Mesendoderm (in vitro differentiated cells): ENCODE results near the gene SCLY.

Experiments used
- DNase-seq: peaks from one replicate; pipeline ENCODE4 v3.0.0; 2013
- H2AK5ac ChIP-seq: 2 replicates; pipeline ENCODE4 v1.6.1; 2013; ENCODE audit warnings: low read length, inconsistent platforms
- H2BK120ac ChIP-seq: 2 replicates; pipeline ENCODE4 v1.6.1; 2013; ENCODE audit warnings: low read depth, mild to moderate bottlenecking, low read length, moderate library complexity, mixed read lengths
- H2BK15ac ChIP-seq: replicated peaks from 2 replicates; pipeline ENCODE4 v1.6.1; 2013; ENCODE audit warnings: low read depth, mild to moderate bottlenecking, moderate library complexity
- H2BK5ac ChIP-seq: 2 replicates; pipeline ENCODE4 v1.6.1; 2013; ENCODE audit warnings: low read length, inconsistent platforms
- H3K18ac ChIP-seq: 2 replicates; pipeline ENCODE4 v1.6.1; 2013; ENCODE audit warnings: mild to moderate bottlenecking, low read length, mixed read lengths
- H3K23ac ChIP-seq: one replicate; pipeline ENCODE4 v1.6.1; 2013; ENCODE audit warnings: low read length
- H3K27ac ChIP-seq: 2 replicates; pipeline ENCODE4 v1.5.1; 2013; ENCODE audit warnings: low read depth, mild to moderate bottlenecking, inconsistent platforms, low read length, moderate library complexity
- H3K27me3 ChIP-seq: 2 replicates; pipeline ENCODE4 v1.6.1; 2013; ENCODE audit warnings: low read length, control low read depth, mild to moderate bottlenecking, inconsistent platforms; ENCODE audit not compliant: insufficient read depth, poor library complexity
- H3K36me3 ChIP-seq: 2 replicates; pipeline ENCODE4 v1.6.1; 2013; ENCODE audit warnings: low read length, inconsistent platforms; ENCODE audit not compliant: control insufficient read depth, insufficient read depth
- H3K4ac ChIP-seq: one replicate; pipeline ENCODE4 v1.6.1; 2013; ENCODE audit warnings: low read depth, mild to moderate bottlenecking, low read length, moderate library complexity
- H3K4me1 ChIP-seq: 2 replicates; pipeline ENCODE4 v1.6.1; 2013; ENCODE audit warnings: low read depth, low read length, inconsistent platforms; ENCODE audit not compliant: control insufficient read depth
- H3K4me2 ChIP-seq: 2 replicates; pipeline ENCODE4 v1.6.1; 2013; ENCODE audit warnings: low read length
- H3K4me3 ChIP-seq: 2 replicates; pipeline ENCODE4 v1.5.1; 2013; ENCODE audit warnings: mild to moderate bottlenecking, low read length
- H3K56ac ChIP-seq: one replicate; pipeline ENCODE4 v1.6.1; 2013; ENCODE audit warnings: low read length
- H3K79me1 ChIP-seq: 2 replicates; pipeline ENCODE4 v1.6.1; 2013; ENCODE audit warnings: low read length, inconsistent platforms
- H3K79me2 ChIP-seq: 2 replicates; pipeline ENCODE4 v1.6.1; 2013; ENCODE audit warnings: mild to moderate bottlenecking, low read length; ENCODE audit not compliant: control insufficient read depth, insufficient read depth
- H3K9ac ChIP-seq: 2 replicates; pipeline ENCODE4 v1.6.1; 2013; ENCODE audit warnings: low read length, inconsistent platforms
- H4K5ac ChIP-seq: one replicate; pipeline ENCODE4 v1.6.1; 2013; ENCODE audit warnings: low read length
- H4K8ac ChIP-seq: one replicate; pipeline ENCODE4 v1.6.1; 2013; ENCODE audit warnings: low read depth, mild to moderate bottlenecking, control low read depth, low read length, moderate library complexity
- whole genome bisulfite sequencing: extraction: QIAGEN DNeasy Blood & Tissue Kit; methylation state at CpG from one replicate; pipeline ENCODE4 v1.1.7; 2013; ENCODE audit warnings: low lambda C conversion rate, missing lambda C conversion rate; ENCODE audit not compliant: insufficient coverage; ENCODE audit errors: extremely low coverage; 5-methylcytosine and 5-hydroxymethylcytosine counted together

The SCLY gene

GRCh38 chr2:238097201-238097987, 36.6 kb downstream of the SCLY start:
- Histone ChIP-seq H3K23ac (no peak overlapping the region), H3K79me1 (no peaks in the 10 kb centered on the region), H2BK15ac (no peak overlapping the region), H3K27ac (no peak overlapping the region), H3K4me3 (no peak overlapping the region), H3K36me3 (no peaks in the 10 kb centered on the region), H2AK5ac (no peak overlapping the region), H3K27me3 (no peaks in the 10 kb centered on the region), H3K79me2 (no peaks in the 10 kb centered on the region), H3K4me2 (no peak overlapping the region), H3K18ac (no peak overlapping the region), H2BK5ac (no peak overlapping the region), H3K4me1 (no peaks in the 10 kb centered on the region), H2BK120ac (no peak overlapping the region), H3K9ac (no peak overlapping the region), H3K4ac (no peak overlapping the region), H4K5ac (no peak overlapping the region), H4K8ac (no peak overlapping the region), H3K56ac (no peak overlapping the region)
- no CpG with 5 or more reads among the region's 19 CpGs for WGBS
- DNase-seq: no peak

- Histone ChIP-seq H3K9ac (no peak overlapping the region), H2BK120ac (no peak overlapping the region), H3K27ac (no peak overlapping the region), H3K79me2 (no peaks in the 10 kb centered on the region), H3K4me2 (no peak overlapping the region), H3K36me3 (no peaks in the 10 kb centered on the region), H4K5ac (no peak overlapping the region), H3K4me3 (no peak overlapping the region), H3K56ac (peak overlapping the region; percentile 25), H2BK5ac (no peak overlapping the region), H3K4ac (no peak overlapping the region), H3K23ac (no peak overlapping the region), H2AK5ac (no peak overlapping the region), H3K18ac (no peak overlapping the region), H3K4me1 (no peaks in the 10 kb centered on the region), H3K27me3 (no peaks in the 10 kb centered on the region), H4K8ac (no peak overlapping the region), H2BK15ac (no peak overlapping the region), H3K79me1 (no peaks in the 10 kb centered on the region)
- WGBS: no CpG with 5 or more reads among the region's 37 CpGs
- DNase-seq: peak; percentile 94
These were observed 37.4 kb downstream of the SCLY start for GRCh38 chr2:238097988-238098871.

GRCh38 chr2:238098901-238099713, 38.3 kb downstream of the SCLY start:
- Histone ChIP-seq H3K23ac (no peak overlapping the region), H3K9ac (no peak overlapping the region), H2AK5ac (no peak overlapping the region), H3K27ac (no peak overlapping the region), H3K56ac (no peak overlapping the region), H3K4me2 (no peak overlapping the region), H4K5ac (no peak overlapping the region), H4K8ac (no peak overlapping the region), H3K79me1 (no peaks in the 10 kb centered on the region), H3K27me3 (no peaks in the 10 kb centered on the region), H2BK120ac (no peak overlapping the region), H3K79me2 (no peaks in the 10 kb centered on the region), H2BK5ac (no peak overlapping the region), H2BK15ac (no peak overlapping the region), H3K4me3 (no peak overlapping the region), H3K36me3 (no peaks in the 10 kb centered on the region), H3K4me1 (no peaks in the 10 kb centered on the region), H3K4ac (no peak overlapping the region), H3K18ac (no peak overlapping the region)
- no CpG with 5 or more reads among the region's 17 CpGs for WGBS
- DNase-seq: no peak

DNA sequence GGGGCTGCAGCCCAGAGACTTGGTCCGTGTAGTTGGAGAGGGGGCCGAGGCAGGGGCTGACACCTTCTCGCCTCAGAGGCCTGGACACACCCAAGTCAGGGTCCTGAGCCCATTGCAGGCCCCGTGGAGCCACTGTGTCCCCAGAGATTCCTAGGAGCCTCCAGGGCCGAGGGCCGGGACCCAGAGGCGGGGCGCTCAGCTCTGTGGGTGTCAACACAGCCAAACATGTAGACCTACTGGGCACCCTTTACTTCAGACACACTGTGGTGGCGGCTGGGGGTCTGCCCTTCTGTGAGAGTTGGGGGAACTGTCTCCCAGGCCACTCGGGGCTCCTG, 38.9 kb downstream of the SCLY start:
- Histone ChIP-seq H3K4ac (no peak overlapping the region), H3K9ac (no peak overlapping the region), H3K23ac (no peak overlapping the region), H3K27ac (no peak overlapping the region), H4K5ac (no peak overlapping the region), H2BK15ac (no peak overlapping the region), H3K4me1 (no peaks in the 10 kb centered on the region), H2BK120ac (no peak overlapping the region), H3K56ac (no peak overlapping the region), H3K79me1 (no peaks in the 10 kb centered on the region), H3K4me2 (no peak overlapping the region), H3K18ac (no peak overlapping the region), H3K4me3 (no peak overlapping the region), H3K27me3 (no peaks in the 10 kb centered on the region), H3K79me2 (no peaks in the 10 kb centered on the region), H4K8ac (no peak overlapping the region), H2AK5ac (no peak overlapping the region), H2BK5ac (no peak overlapping the region), H3K36me3 (no peaks in the 10 kb centered on the region)
- WGBS: no CpG with 5 or more reads among the region's 10 CpGs
- no peak for DNase-seq

DNA sequence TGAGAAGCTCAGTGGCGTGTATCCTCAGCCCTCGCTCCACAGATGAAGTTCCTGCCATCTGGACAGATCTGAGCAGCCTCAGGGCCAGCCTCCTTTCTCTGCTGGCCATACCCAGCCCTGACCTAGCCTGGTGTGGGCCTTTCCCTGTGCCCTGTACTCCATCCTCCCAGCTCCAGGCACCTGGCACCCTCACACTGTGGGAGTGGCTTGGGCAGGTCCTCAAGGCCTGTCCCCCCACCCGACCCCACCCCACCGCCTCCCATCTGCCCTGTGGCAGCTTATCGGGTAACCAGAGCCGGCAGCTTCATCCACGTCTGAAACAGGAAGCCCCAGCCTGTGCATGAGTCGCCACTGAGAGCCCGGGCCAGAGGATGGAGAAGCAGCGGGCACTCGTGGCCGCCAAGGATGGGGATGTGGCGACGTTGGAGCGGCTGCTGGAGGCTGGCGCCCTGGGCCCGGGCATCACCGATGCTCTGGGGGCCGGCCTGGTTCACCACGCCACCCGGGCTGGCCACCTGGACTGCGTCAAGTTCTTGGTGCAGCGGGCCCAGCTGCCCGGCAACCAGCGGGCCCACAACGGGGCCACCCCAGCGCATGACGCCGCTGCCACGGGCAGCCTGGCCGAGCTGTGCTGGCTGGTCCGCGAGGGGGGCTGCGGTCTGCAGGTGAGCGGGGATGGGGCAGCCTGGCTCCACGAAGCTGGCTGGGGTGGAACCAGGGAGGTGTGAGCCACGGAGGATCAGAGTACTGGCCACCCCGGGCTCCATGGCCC, 39.4 kb downstream of the SCLY start, which contains the start of gene ESPNL:
ESPNL (plus strand) TSS at position 292 of the 772 bp plus-strand sequence; CDS start at position 372, 80 bp downstream.
- Histone ChIP-seq H3K18ac (no peak within 1 kb of the TSS), H3K56ac (no peak within 1 kb of the TSS), H2BK15ac (no peak within 1 kb of the TSS), H3K4me1 (no peaks in the 10 kb centered on the region), H3K79me1 (no peaks in the 10 kb centered on the region), H3K36me3 (no peaks in the 10 kb centered on the region), H3K23ac (peak within 1 kb of the TSS; percentile 80), H3K27me3 (no peaks in the 10 kb centered on the region), H3K4me2 (no peak within 1 kb of the TSS), H2BK5ac (no peak within 1 kb of the TSS), H3K4ac (no peak within 1 kb of the TSS), H3K9ac (no peak within 1 kb of the TSS), H3K27ac (no peak within 1 kb of the TSS), H2BK120ac (no peak within 1 kb of the TSS), H2AK5ac (no peak within 1 kb of the TSS), H3K4me3 (no peak within 1 kb of the TSS), H4K5ac (no peak within 1 kb of the TSS), H4K8ac (no peak within 1 kb of the TSS), H3K79me2 (no peaks in the 10 kb centered on the region)
- no peak for DNase-seq
- no CpG with 5 or more reads among the region's 38 CpGs for WGBS
